ENCODE data around the gene NFIA. TPM values are rescaled to one million over a fixed set of nuclear protein-coding genes. Genes with fewer than 3 reads are reported as not detected.

NFIA gene
- polyA plus RNA-seq, 1 donor (not counting 4 experiments of a cell fraction or from before 2014, with no cell fraction given) = 14.7 TPM

DNA sequence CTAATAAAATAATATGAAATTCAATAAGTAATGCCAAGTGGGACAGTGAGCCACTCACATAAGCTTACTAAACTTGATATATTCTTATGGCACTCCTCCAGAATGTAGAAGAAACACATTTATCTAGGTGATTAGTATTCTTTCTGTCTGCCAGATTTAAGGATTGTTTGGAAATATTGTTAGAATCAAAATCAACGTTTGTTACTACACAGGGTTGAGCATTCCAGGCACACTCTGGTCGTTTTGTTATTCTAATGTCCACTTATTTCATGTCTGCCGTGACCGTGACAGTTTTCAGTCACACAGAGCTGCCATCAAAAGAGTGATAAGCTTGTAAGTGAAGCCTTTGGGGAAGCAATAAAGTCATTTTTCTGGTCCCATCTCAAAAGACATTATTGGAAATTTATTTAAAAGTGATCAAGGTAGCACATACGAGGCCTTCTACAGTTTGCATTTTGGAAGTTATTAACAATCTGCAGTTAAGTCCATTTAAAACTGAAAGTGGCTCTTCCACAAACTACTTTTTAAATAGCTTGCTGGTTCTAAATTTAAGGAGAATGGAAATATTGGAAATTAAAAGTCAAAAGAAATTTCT lies 38.0 kb downstream of the NFIA start:
- Histone ChIP-seq H3K27ac (ENCODE audit: control insufficient read depth, insufficient read depth, low read length) (peak overlapping the region; percentile 19), H4K20me1 (ENCODE audit: control insufficient read depth, extremely low read depth, insufficient read depth, low read length) (no peaks in the 10 kb centered on the region), H3K79me2 (ENCODE audit: control insufficient read depth, insufficient read depth, low read length) (peaks cover 14% of the 10 kb centered on the region), H3K9me3 (ENCODE audit: control insufficient read depth, low read depth, low read length) (no peaks in the 10 kb centered on the region), H3K36me3 (ENCODE audit: control insufficient read depth in 2 of 2, extremely low read depth in 1 of 2, insufficient read depth in 2 of 2, low read length in 2 of 2) (no peaks in the 10 kb centered on the region), H3K27me3 (ENCODE audit: control insufficient read depth, extremely low read depth, insufficient read depth, low read length) (no peaks in the 10 kb centered on the region), H3K4me3 (ENCODE audit: control insufficient read depth in 2 of 3, extremely low read depth in 1 of 3, insufficient read depth in 2 of 3, low read depth in 1 of 3, low read length in 3 of 3) (peak overlapping the region in 2 of 3 experiments; percentile 11 to 41), H2AFZ (ENCODE audit: control insufficient read depth, low read length) (no peak overlapping the region), H3K4me1 (ENCODE audit: control insufficient read depth, extremely low read depth, insufficient read depth, low read length) (peaks cover 7% of the 10 kb centered on the region), H3K9ac (ENCODE audit: control insufficient read depth, extremely low read depth, insufficient read depth, low read length) (peak overlapping the region; percentile 18), H3K9me1 (ENCODE audit: control insufficient read depth, extremely low read depth, insufficient read depth, low read length) (no peaks in the 10 kb centered on the region), H3K4me2 (ENCODE audit: control insufficient read depth, extremely low read depth, insufficient read depth, low read depth, low read length) (peak overlapping the region; percentile 74)
- FAIRE-seq (peak; percentile 51), DNase-seq (ENCODE audit: low read depth, low spot score) (no peak)
- dilution Hi-C loops (cut with MboI; ENCODE audit: extremely low pct_ligation_motif_present, low sequenced_read_pairs) = no loop called here
- TF ChIP-seq, protein P1, sequence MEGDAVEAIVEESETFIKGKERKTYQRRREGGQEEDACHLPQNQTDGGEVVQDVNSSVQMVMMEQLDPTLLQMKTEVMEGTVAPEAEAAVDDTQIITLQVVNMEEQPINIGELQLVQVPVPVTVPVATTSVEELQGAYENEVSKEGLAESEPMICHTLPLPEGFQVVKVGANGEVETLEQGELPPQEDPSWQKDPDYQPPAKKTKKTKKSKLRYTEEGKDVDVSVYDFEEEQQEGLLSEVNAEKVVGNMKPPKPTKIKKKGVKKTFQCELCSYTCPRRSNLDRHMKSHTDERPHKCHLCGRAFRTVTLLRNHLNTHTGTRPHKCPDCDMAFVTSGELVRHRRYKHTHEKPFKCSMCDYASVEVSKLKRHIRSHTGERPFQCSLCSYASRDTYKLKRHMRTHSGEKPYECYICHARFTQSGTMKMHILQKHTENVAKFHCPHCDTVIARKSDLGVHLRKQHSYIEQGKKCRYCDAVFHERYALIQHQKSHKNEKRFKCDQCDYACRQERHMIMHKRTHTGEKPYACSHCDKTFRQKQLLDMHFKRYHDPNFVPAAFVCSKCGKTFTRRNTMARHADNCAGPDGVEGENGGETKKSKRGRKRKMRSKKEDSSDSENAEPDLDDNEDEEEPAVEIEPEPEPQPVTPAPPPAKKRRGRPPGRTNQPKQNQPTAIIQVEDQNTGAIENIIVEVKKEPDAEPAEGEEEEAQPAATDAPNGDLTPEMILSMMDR (optimal IDR thresholded peaks at IDR 0.05 in 1 of 3, IDR thresholded peaks at IDR 0.05 in 1 of 3, conservative IDR thresholded peaks at IDR 0.05 in 1 of 3; ENCODE audit: extremely low read depth in 1 of 3, insufficient read depth in 2 of 3, low read length in 3 of 3) = no peak
- TF ChIP-seq EZH2 (IDR thresholded peaks at IDR 0.05; ENCODE audit: low read length) = no peak

DNA sequence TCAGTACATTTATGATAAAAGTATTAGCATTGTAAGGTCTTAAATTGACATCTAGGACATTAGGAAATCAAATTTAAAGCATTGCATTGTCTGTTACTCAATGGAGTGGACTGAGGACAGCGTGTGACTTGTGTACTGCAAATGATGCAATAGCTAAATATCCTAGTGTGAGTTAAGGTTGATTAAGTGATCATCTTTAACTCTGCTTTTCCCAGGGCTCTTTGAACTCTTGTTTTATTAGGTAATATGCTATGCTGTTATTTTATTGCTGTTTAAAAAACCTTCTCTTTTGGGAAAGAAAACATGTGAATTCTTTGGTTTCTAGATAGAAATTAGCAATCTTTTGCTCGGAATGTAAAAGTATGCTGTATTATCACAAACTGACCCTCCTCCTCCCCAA lies 38.6 kb downstream of the NFIA start:
- H3K27me3 ChIP-seq (ENCODE audit: control insufficient read depth, extremely low read depth, insufficient read depth, low read length) = no peaks in the 10 kb centered on the region
- H3K9me1 ChIP-seq (ENCODE audit: control insufficient read depth, extremely low read depth, insufficient read depth, low read length) = no peaks in the 10 kb centered on the region
- no peak overlapping the region for H3K9ac ChIP-seq (ENCODE audit: control insufficient read depth, extremely low read depth, insufficient read depth, low read length)
- DNase-seq (ENCODE audit: low read depth, low spot score) (no peak), FAIRE-seq (no peak)
- H3K4me2 ChIP-seq (ENCODE audit: control insufficient read depth, extremely low read depth, insufficient read depth, low read depth, low read length) = peak overlapping the region; percentile 74
- H3K36me3 ChIP-seq (ENCODE audit: control insufficient read depth in 2 of 2, extremely low read depth in 1 of 2, insufficient read depth in 2 of 2, low read length in 2 of 2) = no peaks in the 10 kb centered on the region
- peaks cover 7% of the 10 kb centered on the region for H3K4me1 ChIP-seq (ENCODE audit: control insufficient read depth, extremely low read depth, insufficient read depth, low read length)
- no peak overlapping the region for H3K4me3 ChIP-seq (ENCODE audit: control insufficient read depth in 2 of 3, extremely low read depth in 1 of 3, insufficient read depth in 2 of 3, low read depth in 1 of 3, low read length in 3 of 3)
- TF ChIP-seq, protein P1 (optimal IDR thresholded peaks at IDR 0.05 in 1 of 3, IDR thresholded peaks at IDR 0.05 in 1 of 3, conservative IDR thresholded peaks at IDR 0.05 in 1 of 3; ENCODE audit: extremely low read depth in 1 of 3, insufficient read depth in 2 of 3, low read length in 3 of 3) = no peak
- TF ChIP-seq EZH2 (IDR thresholded peaks at IDR 0.05; ENCODE audit: low read length) = no peak
- H2AFZ ChIP-seq (ENCODE audit: control insufficient read depth, low read length) = no peak overlapping the region
- H4K20me1 ChIP-seq (ENCODE audit: control insufficient read depth, extremely low read depth, insufficient read depth, low read length) = no peaks in the 10 kb centered on the region
- dilution Hi-C loops (cut with MboI; ENCODE audit: extremely low pct_ligation_motif_present, low sequenced_read_pairs) = no loop called here
- no peaks in the 10 kb centered on the region for H3K9me3 ChIP-seq (ENCODE audit: control insufficient read depth, low read depth, low read length)
- H3K79me2 ChIP-seq (ENCODE audit: control insufficient read depth, insufficient read depth, low read length) = peaks cover 13% of the 10 kb centered on the region
- no peak overlapping the region for H3K27ac ChIP-seq (ENCODE audit: control insufficient read depth, insufficient read depth, low read length)
